HepG2 (cell line): ENCODE measurements around the gene C1QTNF12. TPM values are rescaled to one million over a fixed set of nuclear protein-coding genes. Genes with fewer than 3 reads are reported as not detected.
A peak's percentile ranks its signal among the peaks of the same experiment; 100 is the strongest.

ENCODE experiments used
- ATAC-seq: fragments of 200-7000 bp; cut with Tn5 transposase; 3 replicates; pipeline ENCODE4 v1.9.1; 2020; ENCODE audit warnings: mild to moderate bottlenecking, moderate library complexity
- BruUV-seq: library from RNA; stranded (reverse); fragments of 400-500 nt; replicated peaks from 2 replicates; lab custom pipeline; 2021; lab: Mats Ljungman, UMichigan
- CTCF ChIA-PET: fragments of 300-600 bp; formaldehyde crosslinking; extraction: SDS; loops from one replicate; lab custom pipeline; 2021; ENCODE audit warnings: low total read pairs, inconsistent platforms, low intra/inter-chr PET ratio; lab: Yijun Ruan, JAX
- POLR2A ChIA-PET: fragments of 350-600 bp; sonication (Branson Sonifier 250); formaldehyde crosslinking; loops from one replicate; lab custom pipeline; 2020; ENCODE audit warnings: antibody characterized with exemption, inconsistent platforms; lab: Yijun Ruan, JAX
- DNase-seq: peaks from one replicate; pipeline ENCODE4 v3.0.0-alpha.2; 2015; ENCODE audit warnings: low spot score
- FAIRE-seq: peaks from 3 replicates; lab custom pipeline; 2011; peaks lifted over from hg19 to GRCh38; lab: Jason Lieb, UNC
- H2AFZ ChIP-seq: one replicate; pipeline ENCODE4 v1.6.1; 2011; ENCODE audit warnings: low read length, inconsistent platforms
- H3K27ac ChIP-seq: fragments of 300-600 bp; 3 replicates; pipeline ENCODE4 v1.8.0; 2011; ENCODE audit warnings: mixed run types, mild to moderate bottlenecking, mixed read lengths, low read length, inconsistent platforms; ENCODE audit not compliant: insufficient read depth; ENCODE audit errors: extremely low read length
- H3K27me3 ChIP-seq, 2 experiments: fragments of 200-600 bp in 1 of 2; 2 replicates in 1 of 2; 3 replicates in 1 of 2; pipeline versions ENCODE4 v1.6.0 to v1.8.0; 2011; ENCODE audit warnings: low read length in 2 of 2, mild to moderate bottlenecking in 2 of 2, moderate library complexity in 2 of 2, inconsistent platforms in 1 of 2; ENCODE audit not compliant: insufficient read depth in 2 of 2, control insufficient read depth in 1 of 2
- H3K36me3 ChIP-seq, 2 experiments: fragments of 200-600 bp in 1 of 2; replicated peaks in 1 of 2; 2 replicates in 1 of 2; 3 replicates in 1 of 2; pipeline versions ENCODE4 v1.5.1 to v1.8.0; 2011; ENCODE audit warnings: low read length in 2 of 2, inconsistent platforms in 1 of 2; ENCODE audit not compliant: insufficient read depth in 2 of 2, control insufficient read depth in 1 of 2
- H3K4me1 ChIP-seq: 2 replicates; pipeline ENCODE4 v1.5.1; 2012; ENCODE audit warnings: low read length, inconsistent platforms; ENCODE audit not compliant: insufficient read depth
- H3K4me2 ChIP-seq: 2 replicates; pipeline ENCODE4 v1.6.0; 2011; ENCODE audit warnings: low read depth, low read length, inconsistent platforms
- H3K4me3 ChIP-seq, 3 experiments: fragments of 200-600 bp in 1 of 3; sonication (generic), shearing (Covaris generic) in 1 of 3; replicated peaks in 1 of 3; 2 replicates each; pipeline ENCODE4 v1.5.1; 2011 to 2016; ENCODE audit warnings: low read length in 3 of 3, inconsistent platforms in 2 of 3, low read depth in 2 of 3, mild to moderate bottlenecking in 2 of 3, control low read depth in 1 of 3, mixed read lengths in 1 of 3; ENCODE audit not compliant: insufficient read depth in 1 of 3
- H3K79me2 ChIP-seq: one replicate; pipeline ENCODE4 v1.6.1; 2011; ENCODE audit warnings: low read length, inconsistent platforms; ENCODE audit not compliant: insufficient read depth
- H3K9ac ChIP-seq: 2 replicates; pipeline ENCODE4 v1.6.0; 2011; ENCODE audit warnings: mild to moderate bottlenecking, low read depth, low read length, inconsistent platforms; ENCODE audit not compliant: insufficient read depth
- H3K9me3 ChIP-seq: 2 replicates; pipeline ENCODE4 v1.5.1; 2012; ENCODE audit warnings: mild to moderate bottlenecking, low read length
- H4K20me1 ChIP-seq: 2 replicates; pipeline ENCODE4 v1.6.0; 2011; ENCODE audit warnings: inconsistent platforms, mild to moderate bottlenecking, low read length, moderate library complexity; ENCODE audit not compliant: insufficient read depth
- ARNT2 ChIP-seq: sonication (generic); formaldehyde crosslinking; IDR thresholded peaks from 2 replicates; pipeline ENCODE4 v1.8.0; 2022; ENCODE audit warnings: mild to moderate bottlenecking, low read depth, missing genetic modification reagents, moderate library complexity
- CBX5 ChIP-seq: sonication (generic); formaldehyde crosslinking; IDR thresholded peaks from 2 replicates; pipeline ENCODE4 v1.4.0; 2020; ENCODE audit warnings: missing genetic modification reagents, borderline replicate concordance
- ELK4 ChIP-seq: sonication (generic); formaldehyde crosslinking; IDR thresholded peaks from 2 replicates; pipeline ENCODE4 v1.9.0; 2021; ENCODE audit warnings: missing genetic modification reagents, borderline replicate concordance
- EP300 ChIP-seq, 3 experiments: sonication (generic) in 1 of 3; formaldehyde crosslinking in 1 of 3; IDR thresholded peaks; 2 replicates each; pipeline versions ENCODE4 v1.5.1 to v1.6.1; 2011 to 2020; ENCODE audit warnings: low read depth in 2 of 3, low read length in 2 of 3, borderline replicate concordance in 1 of 3, improper control_type of control experiment in 1 of 3, mild to moderate bottlenecking in 1 of 3, missing genetic modification reagents in 1 of 3, moderate library complexity in 1 of 3
- KDM5A ChIP-seq: fragments of 200-600 bp; sonication (generic); IDR thresholded peaks from 2 replicates; pipeline ENCODE4 v1.7.0; 2018; ENCODE audit warnings: antibody characterized with exemption, mild to moderate bottlenecking, low read length, borderline replicate concordance
- MED1 ChIP-seq: sonication (generic); formaldehyde crosslinking; IDR thresholded peaks from 2 replicates; pipeline ENCODE4 v1.4.0; 2020; ENCODE audit warnings: missing genetic modification reagents
- NR2F6 ChIP-seq, 2 experiments: IDR thresholded peaks; 2 replicates each; pipeline ENCODE4 v1.6.1; 2016; ENCODE audit warnings: antibody characterized with exemption in 1 of 2, mild to moderate bottlenecking in 1 of 2
- RELA ChIP-seq: sonication (generic); formaldehyde crosslinking; IDR thresholded peaks from 2 replicates; pipeline ENCODE4 v1.4.0; 2020; ENCODE audit warnings: missing genetic modification reagents
- SATB2 ChIP-seq: sonication (generic); formaldehyde crosslinking; IDR thresholded peaks from 2 replicates; pipeline ENCODE4 v1.5.0; 2020; ENCODE audit warnings: missing genetic modification reagents
- ZNF513 ChIP-seq: sonication (generic); formaldehyde crosslinking; conservative IDR thresholded peaks from 2 replicates; pipeline ENCODE4 v1.5.0; 2020; ENCODE audit warnings: missing genetic modification reagents
- WGBS: methylation state at CpG from one replicate; pipeline ENCODE4 v1.1.6; 2017; ENCODE audit warnings: low lambda C conversion rate; 5-methylcytosine and 5-hydroxymethylcytosine counted together
- in situ Hi-C: cut with HindIII; loops from 2 replicates; pipeline ENCODE4 v1.10.0; 2017; ENCODE audit warnings: low pct_unique_long_range_greater_than_20kb; ENCODE audit not compliant: extremely low pct_ligation_motif_present
- intact Hi-C: fragments of 100-400 bp; cut with micrococcal nuclease; formaldehyde crosslinking; loops from one replicate; pipeline ENCODE4 v1.10.0; 2022; ENCODE audit not compliant: unreplicated experiment
- polyA plus RNA-seq, 8 experiments: library from polyadenylated mRNA; depleted of rRNA in 3 of 8; stranded (reverse) in 7 of 8; unstranded in 1 of 8; fragments of >200 nt; fragmentation: Illumina TruSeq in 4 of 8; extraction: Trizol in 4 of 8; gene quantifications; 2 replicates each; pipeline versions ENCODE4 v1.2.1 to v1.2.3, GENCODE V29; 2011 to 2016; ENCODE audit warnings: low read depth in 4 of 8, missing spikeins in 1 of 8, mixed read lengths in 1 of 8; ENCODE audit not compliant: insufficient read depth in 1 of 8
- total RNA-seq, 5 experiments: library from RNA; depleted of rRNA; stranded (reverse); fragments of >200 nt; fragmentation: Illumina TruSeq; extraction: Trizol; gene quantifications; 2 replicates each; pipeline ENCODE4 v1.2.3, GENCODE V29; 2016; ENCODE audit warnings: low read depth in 1 of 5
- TF ChIP-seq, protein P1 (sequence below): sonication (generic); formaldehyde crosslinking; IDR thresholded peaks from 2 replicates; pipeline ENCODE4 v1.5.0; 2020; ENCODE audit warnings: mild to moderate bottlenecking, missing genetic modification reagents, moderate library complexity
- TF ChIP-seq, protein P2 (sequence below): sonication (generic); formaldehyde crosslinking; IDR thresholded peaks from 2 replicates; pipeline ENCODE4 v1.4.0; 2020; ENCODE audit warnings: missing genetic modification reagents

Gene C1QTNF12
- total and polyA plus RNA-seq, 2 of the 13 experiments (the other 11 are each of a cell fraction or from before 2014, with no cell fraction given) = 0.18 to 0.64 TPM

DNA sequence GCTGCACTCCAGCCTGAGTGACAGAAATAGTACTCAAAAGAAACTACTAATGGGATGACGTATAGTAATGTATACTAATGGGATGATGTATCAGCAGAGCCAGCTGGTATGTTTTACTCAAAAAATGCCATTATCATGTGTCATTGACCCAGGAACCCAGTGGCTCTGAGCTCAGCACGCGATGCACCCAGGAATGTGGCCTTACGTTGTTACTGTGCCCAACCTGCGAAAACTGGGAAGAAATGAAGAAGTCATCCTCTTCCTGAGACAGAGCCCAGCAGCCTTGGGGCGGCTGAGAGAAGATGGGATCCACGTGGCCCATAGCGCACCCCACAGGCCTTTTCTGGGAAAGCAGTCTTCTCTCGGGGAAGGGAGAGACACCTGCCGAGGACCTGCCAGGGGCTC lies 18.3 kb upstream of the C1QTNF12 start:
- Histone ChIP-seq H3K27me3 (no peaks in the 10 kb centered on the region), H4K20me1 (no peaks in the 10 kb centered on the region), H3K27ac (no peak overlapping the region), H3K4me1 (no peaks in the 10 kb centered on the region), H3K9me3 (no peaks in the 10 kb centered on the region), H3K36me3 (peaks cover 14 to 64% of the 10 kb centered on the region in 2 experiments), H3K4me3 (no peak overlapping the region), H2AFZ (no peak overlapping the region), H3K4me2 (no peak overlapping the region), H3K9ac (no peak overlapping the region), H3K79me2 (peaks cover 8% of the 10 kb centered on the region)
- no peak for FAIRE-seq
- WGBS = 100% methylated on average over 5 of the region's 10 CpGs
- no peak for DNase-seq
- in situ Hi-C loops (no loop called here), intact Hi-C loops (no loop called here)
- ChIA-PET POLR2A (no interaction called here), CTCF (no interaction called here)
- TF ChIP-seq, protein P1, sequence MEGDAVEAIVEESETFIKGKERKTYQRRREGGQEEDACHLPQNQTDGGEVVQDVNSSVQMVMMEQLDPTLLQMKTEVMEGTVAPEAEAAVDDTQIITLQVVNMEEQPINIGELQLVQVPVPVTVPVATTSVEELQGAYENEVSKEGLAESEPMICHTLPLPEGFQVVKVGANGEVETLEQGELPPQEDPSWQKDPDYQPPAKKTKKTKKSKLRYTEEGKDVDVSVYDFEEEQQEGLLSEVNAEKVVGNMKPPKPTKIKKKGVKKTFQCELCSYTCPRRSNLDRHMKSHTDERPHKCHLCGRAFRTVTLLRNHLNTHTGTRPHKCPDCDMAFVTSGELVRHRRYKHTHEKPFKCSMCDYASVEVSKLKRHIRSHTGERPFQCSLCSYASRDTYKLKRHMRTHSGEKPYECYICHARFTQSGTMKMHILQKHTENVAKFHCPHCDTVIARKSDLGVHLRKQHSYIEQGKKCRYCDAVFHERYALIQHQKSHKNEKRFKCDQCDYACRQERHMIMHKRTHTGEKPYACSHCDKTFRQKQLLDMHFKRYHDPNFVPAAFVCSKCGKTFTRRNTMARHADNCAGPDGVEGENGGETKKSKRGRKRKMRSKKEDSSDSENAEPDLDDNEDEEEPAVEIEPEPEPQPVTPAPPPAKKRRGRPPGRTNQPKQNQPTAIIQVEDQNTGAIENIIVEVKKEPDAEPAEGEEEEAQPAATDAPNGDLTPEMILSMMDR = peak; percentile 30; the same call in 1 of the 2 replicates
- no peak for TF ChIP-seq NR2F6 (IDR thresholded peaks at IDR 0.05)
- TF ChIP-seq NR2F6 (CRISPR knock-in tag; IDR thresholded peaks at IDR 0.05) = no peak
- BruUV-seq = no TSS peak
- ATAC-seq = peak; percentile 19; the same call in 2 of the 3 replicates

- Histone ChIP-seq H3K79me2 (peaks cover 5% of the 10 kb centered on the region), H3K4me3 (no peak overlapping the region), H3K4me1 (no peaks in the 10 kb centered on the region), H2AFZ (no peak overlapping the region), H4K20me1 (no peaks in the 10 kb centered on the region), H3K27me3 (no peaks in the 10 kb centered on the region), H3K9me3 (no peaks in the 10 kb centered on the region), H3K9ac (no peak overlapping the region), H3K27ac (no peak overlapping the region), H3K36me3 (peaks cover 17 to 65% of the 10 kb centered on the region in 2 experiments), H3K4me2 (no peak overlapping the region)
- intact Hi-C loops = no loop called here
- DNase-seq = no peak
- no peak for ATAC-seq
- ChIA-PET POLR2A (no interaction called here), CTCF (no interaction called here)
- 94% methylated on average over 9 of the region's 9 CpGs for WGBS
- FAIRE-seq = no peak
- in situ Hi-C loops = no loop called here
- BruUV-seq = no TSS peak
- TF ChIP-seq EP300 (IDR thresholded peaks at IDR 0.05; ENCODE audit: low read depth in 2 of 2, low read length in 2 of 2) (no peak), EP300 (CRISPR knock-in tag; IDR thresholded peaks at IDR 0.05; ENCODE audit: borderline replicate concordance) (no peak), SATB2 (CRISPR knock-in tag) (no peak), CBX5 (no peak), KDM5A (no peak), ZNF513 (CRISPR knock-in tag) (no peak), RELA (CRISPR knock-in tag) (no peak), MED1 (CRISPR knock-in tag) (no peak), ELK4 (CRISPR knock-in tag) (no peak), ARNT2 (no peak)
- TF ChIP-seq, protein P2, sequence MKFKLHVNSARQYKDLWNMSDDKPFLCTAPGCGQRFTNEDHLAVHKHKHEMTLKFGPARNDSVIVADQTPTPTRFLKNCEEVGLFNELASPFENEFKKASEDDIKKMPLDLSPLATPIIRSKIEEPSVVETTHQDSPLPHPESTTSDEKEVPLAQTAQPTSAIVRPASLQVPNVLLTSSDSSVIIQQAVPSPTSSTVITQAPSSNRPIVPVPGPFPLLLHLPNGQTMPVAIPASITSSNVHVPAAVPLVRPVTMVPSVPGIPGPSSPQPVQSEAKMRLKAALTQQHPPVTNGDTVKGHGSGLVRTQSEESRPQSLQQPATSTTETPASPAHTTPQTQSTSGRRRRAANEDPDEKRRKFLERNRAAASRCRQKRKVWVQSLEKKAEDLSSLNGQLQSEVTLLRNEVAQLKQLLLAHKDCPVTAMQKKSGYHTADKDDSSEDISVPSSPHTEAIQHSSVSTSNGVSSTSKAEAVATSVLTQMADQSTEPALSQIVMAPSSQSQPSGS = no peak
Measured at GRCh38 chr1:1264026-1264425, 17.5 kb upstream of the C1QTNF12 start.
